Skeletal muscle tissue (tissue), 4 donors: Measurements from ENCODE around the gene CORIN. TPM values are rescaled to one million over a fixed set of nuclear protein-coding genes. Genes with fewer than 3 reads are reported as not detected.

Experiments
- H3K27ac ChIP-seq: one replicate; pipeline ENCODE4 v1.7.0; 2013; ENCODE audit warnings: mild to moderate bottlenecking, low read depth, low read length, inconsistent platforms
- H3K27me3 ChIP-seq, 3 donors: one replicate each; pipeline ENCODE4 v1.7.0; 2013; ENCODE audit warnings: low read length in 3 of 3; ENCODE audit not compliant: control insufficient read depth in 3 of 3, insufficient read depth in 3 of 3
- H3K36me3 ChIP-seq, 3 donors: one replicate each; pipeline ENCODE4 v1.7.0; 2013; ENCODE audit warnings: low read length in 3 of 3; ENCODE audit not compliant: control insufficient read depth in 3 of 3, insufficient read depth in 3 of 3
- H3K4me1 ChIP-seq, 3 donors: one replicate each; pipeline ENCODE4 v1.7.0; 2013; ENCODE audit warnings: low read length in 3 of 3, mild to moderate bottlenecking in 3 of 3; ENCODE audit not compliant: control insufficient read depth in 3 of 3, insufficient read depth in 3 of 3
- H3K4me3 ChIP-seq, 3 donors: one replicate each; pipeline ENCODE4 v1.7.0; 2013; ENCODE audit warnings: low read length in 3 of 3
- H3K9ac ChIP-seq, 3 donors: one replicate each; pipeline ENCODE4 v1.7.0; 2013; ENCODE audit warnings: low read length in 3 of 3, mild to moderate bottlenecking in 3 of 3, moderate library complexity in 2 of 3, low read depth in 1 of 3
- H3K9me3 ChIP-seq, 3 donors: one replicate each; pipeline ENCODE4 v1.7.0; 2013; ENCODE audit warnings: low read length in 3 of 3; ENCODE audit not compliant: control insufficient read depth in 3 of 3
- total RNA-seq: library from RNA; depleted of rRNA; stranded (reverse); fragments of >200 nt; gene quantifications from one replicate; pipeline ENCODE4 v1.2.3, GENCODE V29; 2014
- donor health status: Osteomylitis.

The CORIN gene
- total RNA-seq, 1 donor from 2014 or later, result 2.1 TPM

DNA sequence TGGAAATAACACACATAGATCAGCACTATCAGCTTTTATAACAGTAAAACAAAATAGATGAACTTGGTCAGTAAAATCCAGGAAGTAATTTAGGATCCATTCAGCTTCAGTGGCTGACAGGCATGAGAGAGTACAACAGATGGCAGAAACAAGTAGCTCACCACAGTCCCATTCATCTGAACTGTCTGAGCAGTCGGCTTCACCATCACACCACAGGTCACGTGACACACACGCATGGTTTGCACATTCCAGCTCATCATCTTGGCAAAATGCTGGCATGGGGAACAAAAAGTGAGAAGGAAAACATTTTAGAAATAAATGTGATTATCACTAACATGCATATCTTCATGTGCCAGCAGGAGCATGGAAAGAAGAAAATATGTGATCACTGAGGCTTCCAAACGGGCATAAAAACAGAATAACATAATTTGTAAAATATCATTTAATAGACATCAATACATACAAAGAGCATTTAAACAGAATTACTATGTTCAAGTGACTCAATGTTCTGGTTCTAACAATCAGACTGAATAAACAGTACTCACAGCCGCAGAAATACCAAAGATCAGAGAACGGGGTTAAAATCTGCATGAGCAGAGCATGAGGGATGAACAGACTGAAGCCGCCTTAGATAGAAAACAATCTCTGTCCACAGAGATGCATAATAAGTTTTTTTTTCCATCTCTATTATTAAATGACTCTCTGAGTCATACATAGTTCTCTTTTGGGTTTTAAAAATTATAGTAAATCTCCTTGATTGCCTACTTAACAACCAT, 194.7 kb downstream of the CORIN start:
- no peak overlapping the region for H3K9ac ChIP-seq
- no peak overlapping the region for H3K27ac ChIP-seq
- H3K4me1 ChIP-seq, result no peaks in the 10 kb centered on the region
- H3K27me3 ChIP-seq, result no peaks in the 10 kb centered on the region
- H3K4me3 ChIP-seq, result no peak overlapping the region
- H3K36me3 ChIP-seq, result no peaks in the 10 kb centered on the region
- no peaks in the 10 kb centered on the region for H3K9me3 ChIP-seq

DNA sequence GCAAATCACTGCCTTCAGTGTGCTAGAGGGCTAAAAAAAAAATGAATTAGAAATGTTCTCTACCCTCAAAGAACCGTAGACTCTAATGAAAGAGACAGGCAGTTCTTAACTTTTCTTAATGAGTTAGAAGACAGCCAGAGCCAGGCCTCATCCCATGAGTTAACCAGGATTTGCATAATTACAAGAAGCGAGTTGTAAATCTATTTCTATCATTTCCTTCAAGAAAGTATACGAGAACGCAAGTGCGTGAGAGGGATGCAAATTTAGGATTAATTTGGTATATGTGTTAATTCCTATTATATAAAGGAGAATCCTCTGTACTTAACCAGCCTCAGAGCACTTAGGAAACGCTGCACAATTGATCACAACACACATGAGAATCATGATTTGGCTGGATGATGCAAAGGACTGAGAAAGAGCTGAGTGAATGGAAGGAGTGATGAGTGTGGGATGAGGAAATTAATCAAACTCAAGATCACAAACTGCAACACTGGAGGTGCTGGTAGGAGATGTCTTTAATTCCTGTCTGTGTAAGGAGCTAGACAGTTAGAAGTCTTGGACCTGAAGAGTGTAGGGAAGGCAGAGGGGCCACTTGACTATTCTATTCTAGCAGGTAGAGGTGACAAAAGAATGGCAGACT, 195.6 kb downstream of the CORIN start:
- Histone ChIP-seq H3K9ac (no peak overlapping the region), H3K9me3 (no peaks in the 10 kb centered on the region), H3K4me1 (no peaks in the 10 kb centered on the region), H3K36me3 (no peaks in the 10 kb centered on the region), H3K27me3 (no peaks in the 10 kb centered on the region), H3K4me3 (no peak overlapping the region), H3K27ac (no peak overlapping the region)

DNA sequence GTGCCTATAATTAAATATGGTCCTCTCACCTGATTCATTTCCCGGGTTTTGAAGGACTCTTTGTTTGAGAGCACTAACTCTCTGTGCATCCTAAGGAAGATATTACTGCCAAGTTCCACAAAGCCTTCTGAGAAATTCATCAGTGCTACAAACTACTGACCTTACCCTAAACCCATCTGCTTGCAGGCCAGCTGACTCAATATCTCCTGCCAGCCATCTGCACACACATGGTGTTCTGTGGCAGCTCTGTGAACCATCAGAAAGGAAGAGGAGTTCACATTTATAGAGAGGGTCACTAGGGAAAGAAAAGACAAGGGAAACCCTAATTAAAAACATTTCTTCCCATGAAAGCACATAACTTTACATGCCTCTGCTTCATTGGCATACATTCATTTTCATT, 196.1 kb downstream of the CORIN start:
- H3K9ac ChIP-seq, result no peak overlapping the region
- no peak overlapping the region for H3K4me3 ChIP-seq
- H3K27ac ChIP-seq, result no peak overlapping the region
- no peaks in the 10 kb centered on the region for H3K4me1 ChIP-seq
- no peaks in the 10 kb centered on the region for H3K9me3 ChIP-seq
- H3K36me3 ChIP-seq, result no peaks in the 10 kb centered on the region
- H3K27me3 ChIP-seq, result no peaks in the 10 kb centered on the region

DNA sequence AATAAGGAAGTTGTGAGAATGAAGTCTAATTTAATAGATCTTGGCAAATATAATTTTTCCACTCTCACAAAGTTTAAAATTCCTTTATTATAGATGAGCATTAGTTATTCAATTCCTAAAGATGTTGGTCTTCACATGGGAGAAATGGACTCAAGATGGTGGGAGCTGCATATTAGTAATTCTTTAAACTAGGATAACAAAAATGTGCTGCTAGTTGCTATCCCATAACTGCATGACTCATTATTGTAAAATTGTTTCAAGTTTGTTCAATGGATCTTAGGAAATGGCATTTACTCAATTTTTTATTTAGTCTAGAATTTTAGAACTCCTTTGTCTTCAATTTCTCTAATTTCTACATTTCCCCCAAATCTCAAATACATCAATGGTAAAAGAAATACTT, 197.0 kb downstream of the CORIN start:
- Histone ChIP-seq H3K9me3 (no peaks in the 10 kb centered on the region), H3K4me3 (no peak overlapping the region), H3K4me1 (no peaks in the 10 kb centered on the region), H3K9ac (no peak overlapping the region), H3K27ac (no peak overlapping the region), H3K36me3 (no peaks in the 10 kb centered on the region), H3K27me3 (no peaks in the 10 kb centered on the region)

DNA sequence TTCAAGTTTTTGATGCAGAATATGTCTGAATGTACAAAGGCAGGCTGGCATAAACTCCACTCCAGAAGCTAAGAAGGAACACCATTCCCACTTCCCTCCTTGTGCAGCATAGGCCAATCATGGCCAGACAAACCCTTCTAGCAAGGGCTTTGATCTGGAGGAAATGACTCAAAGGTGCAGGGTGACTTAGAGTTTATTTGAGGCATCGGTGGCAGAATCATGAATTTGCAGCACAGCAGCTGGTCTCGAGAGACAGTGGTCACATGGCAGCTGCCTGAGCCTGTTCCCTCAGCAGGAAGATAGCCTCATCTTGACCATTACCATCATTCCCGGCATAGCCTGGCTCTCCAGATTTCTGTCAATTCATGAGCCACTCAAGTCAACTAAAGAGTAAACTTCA, 198.3 kb downstream of the CORIN start:
- Histone ChIP-seq H3K4me3 (no peak overlapping the region), H3K36me3 (no peaks in the 10 kb centered on the region), H3K9me3 (no peaks in the 10 kb centered on the region), H3K9ac (no peak overlapping the region), H3K4me1 (no peaks in the 10 kb centered on the region), H3K27ac (no peak overlapping the region), H3K27me3 (no peaks in the 10 kb centered on the region)

DNA sequence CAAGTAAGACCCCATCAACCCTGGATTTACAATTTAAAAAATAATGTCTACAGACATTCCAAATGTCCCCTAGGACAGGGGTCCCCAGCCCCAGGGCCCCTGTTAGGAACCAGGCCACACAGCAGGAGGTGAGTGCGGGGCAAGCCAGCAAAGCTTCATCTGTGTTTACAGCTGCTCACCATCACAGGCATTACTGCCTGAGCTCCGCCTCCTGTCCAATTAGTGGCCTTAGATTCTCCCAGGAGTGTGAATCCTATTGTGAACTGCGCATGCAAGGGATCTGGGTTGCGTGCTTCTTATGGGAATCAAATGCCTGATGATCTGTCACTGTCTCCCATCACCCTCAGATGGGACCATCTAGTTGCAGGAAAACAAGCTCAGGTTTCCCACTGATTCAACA, 206.7 kb downstream of the CORIN start:
- H3K9me3 ChIP-seq, result no peaks in the 10 kb centered on the region
- H3K4me1 ChIP-seq, result no peaks in the 10 kb centered on the region
- no peaks in the 10 kb centered on the region for H3K36me3 ChIP-seq
- no peak overlapping the region for H3K4me3 ChIP-seq
- H3K27ac ChIP-seq, result no peak overlapping the region
- H3K27me3 ChIP-seq, result no peaks in the 10 kb centered on the region
- H3K9ac ChIP-seq, result no peak overlapping the region

DNA sequence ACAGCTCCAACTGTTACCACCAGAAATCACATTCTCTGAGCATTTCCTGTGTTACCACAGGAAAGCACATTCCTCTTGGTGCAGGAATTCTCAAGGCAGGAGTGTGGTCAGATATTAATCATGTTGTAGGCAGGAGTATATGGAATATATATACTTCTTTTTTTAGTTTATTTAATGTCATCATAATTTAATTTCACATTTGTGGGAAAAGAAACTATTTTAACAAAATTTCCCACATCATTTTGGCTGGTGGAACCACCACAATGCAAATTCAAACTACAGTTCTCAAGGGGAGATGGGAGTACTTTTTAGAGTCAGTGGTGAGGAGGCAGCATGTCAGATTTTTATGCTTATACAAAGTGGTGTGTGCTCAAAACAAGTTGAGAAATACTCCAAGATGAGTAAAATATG, 213.8 kb downstream of the CORIN start:
- Histone ChIP-seq H3K4me1 (no peaks in the 10 kb centered on the region), H3K27me3 (no peaks in the 10 kb centered on the region), H3K9me3 (no peaks in the 10 kb centered on the region), H3K4me3 (no peak overlapping the region), H3K36me3 (no peaks in the 10 kb centered on the region), H3K9ac (no peak overlapping the region), H3K27ac (no peak overlapping the region)

DNA sequence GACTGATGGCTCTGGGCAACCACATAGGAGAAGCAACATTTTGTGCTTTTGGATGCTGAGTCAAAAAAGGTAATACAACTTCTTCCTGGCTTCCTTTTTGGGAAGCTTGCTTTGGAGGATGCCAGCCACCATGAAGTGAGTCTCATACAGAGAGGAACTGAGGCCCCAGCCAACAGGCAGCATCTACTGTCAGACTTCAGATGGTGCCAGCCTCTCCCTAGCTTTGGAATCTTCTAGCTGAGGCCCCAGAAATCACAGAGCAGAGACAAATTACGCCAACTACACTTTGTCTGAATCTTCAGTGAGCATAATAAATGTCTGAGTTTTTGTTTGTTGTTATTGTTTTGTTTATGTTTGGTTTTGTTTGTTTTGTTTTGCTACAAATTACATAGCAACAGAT, 216.7 kb downstream of the CORIN start:
- H3K36me3 ChIP-seq, result no peaks in the 10 kb centered on the region
- H3K27me3 ChIP-seq, result no peaks in the 10 kb centered on the region
- no peaks in the 10 kb centered on the region for H3K4me1 ChIP-seq
- no peak overlapping the region for H3K27ac ChIP-seq
- no peak overlapping the region for H3K4me3 ChIP-seq
- no peak overlapping the region for H3K9ac ChIP-seq
- H3K9me3 ChIP-seq, result no peaks in the 10 kb centered on the region

DNA sequence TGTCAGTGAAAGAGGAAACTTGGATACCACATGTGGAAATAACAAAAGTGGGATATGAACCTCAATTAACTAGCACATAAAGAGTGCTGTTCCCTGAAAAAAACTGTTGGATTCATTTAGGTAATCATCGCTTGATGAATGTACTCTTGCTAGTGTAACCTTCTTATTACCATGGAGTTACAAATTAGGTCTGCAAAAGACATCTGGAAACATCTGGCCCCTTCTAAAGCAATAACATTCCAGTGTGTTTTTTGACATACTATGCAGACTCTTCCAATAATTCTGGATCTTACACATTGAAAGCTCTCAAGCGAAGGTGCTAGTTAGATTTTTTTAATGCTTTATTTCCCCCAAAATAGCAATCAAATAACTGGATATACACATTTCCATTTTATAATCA, 218.2 kb downstream of the CORIN start:
- H3K27ac ChIP-seq, result no peak overlapping the region

DNA sequence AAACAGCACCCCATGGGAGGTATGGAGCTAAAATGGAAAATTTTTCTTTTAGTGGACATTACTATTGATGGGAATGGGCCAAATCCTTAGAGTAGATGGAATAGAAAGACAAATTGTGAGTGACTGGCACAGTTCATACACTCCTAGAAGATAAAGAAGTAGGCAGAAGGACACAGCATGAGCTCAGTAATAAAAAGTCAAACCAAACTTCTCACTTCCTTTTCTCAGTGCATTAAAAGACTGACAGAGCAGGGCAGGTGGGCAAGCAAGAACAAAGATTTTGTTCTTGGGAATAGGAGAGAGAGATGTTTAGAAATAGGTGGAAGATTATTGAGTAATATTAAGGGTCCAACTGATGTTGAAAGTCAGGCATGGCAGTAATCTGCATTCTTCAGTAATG, 220.3 kb downstream of the CORIN start:
- H3K36me3 ChIP-seq, result no peaks in the 10 kb centered on the region
- H3K27ac ChIP-seq, result no peak overlapping the region
- no peak overlapping the region for H3K9ac ChIP-seq
- no peaks in the 10 kb centered on the region for H3K27me3 ChIP-seq
- H3K9me3 ChIP-seq, result no peaks in the 10 kb centered on the region
- no peaks in the 10 kb centered on the region for H3K4me1 ChIP-seq
- H3K4me3 ChIP-seq, result no peak overlapping the region

More for the DNA sequence above, 218.2 kb downstream of the CORIN start:
- Histone ChIP-seq H3K27me3 (no peaks in the 10 kb centered on the region), H3K4me1 (no peaks in the 10 kb centered on the region), H3K4me3 (no peak overlapping the region), H3K36me3 (no peaks in the 10 kb centered on the region), H3K9ac (no peak overlapping the region), H3K9me3 (no peaks in the 10 kb centered on the region)
